Uterus (tissue), 4 donors: ENCODE data around the gene GIMAP1. TPM values are rescaled to one million over a fixed set of nuclear protein-coding genes. Genes with fewer than 3 reads are reported as not detected.

Experiments used
- DNase-seq, 2 donors: peaks; one replicate each; pipeline ENCODE4 v3.0.0-alpha.2; 2019 to 2020
- H3K27ac ChIP-seq, 2 donors: fragments of 200-600 bp; sonication (generic); 1 replicate in 1 of 2; 2 replicates in 1 of 2; pipeline ENCODE4 v1.5.1; 2016 to 2018
- H3K27me3 ChIP-seq, 2 donors: fragments of 200-600 bp; sonication (generic); one replicate each; pipeline ENCODE4 v1.5.1; 2018 to 2019; ENCODE audit warnings: control low read depth in 1 of 2
- H3K36me3 ChIP-seq, 2 donors: fragments of 200-600 bp; sonication (generic); one replicate each; pipeline ENCODE4 v1.5.1; 2019; ENCODE audit warnings: control low read depth in 1 of 2
- H3K4me1 ChIP-seq, 2 donors: fragments of 200-600 bp; sonication (generic); one replicate each; pipeline ENCODE4 v1.5.1; 2018 to 2019; ENCODE audit warnings: control low read depth in 1 of 2
- H3K4me3 ChIP-seq, 2 donors: fragments of 200-600 bp; sonication (generic); 1 replicate in 1 of 2; 2 replicates in 1 of 2; pipeline ENCODE4 v1.5.1; 2018 to 2019; ENCODE audit warnings: mild to moderate bottlenecking in 1 of 2
- H3K9me3 ChIP-seq, 2 donors: fragments of 200-600 bp; sonication (generic); one replicate each; pipeline ENCODE4 v1.5.1; 2019; ENCODE audit warnings: control low read depth in 1 of 2
- POLR2A ChIP-seq, 2 donors: fragments of 450-650 bp; IDR thresholded peaks; one replicate each; pipeline ENCODE4 v1.6.1; 2016; ENCODE audit warnings: antibody characterized with exemption in 2 of 2, mild to moderate bottlenecking in 1 of 2, moderate library complexity in 1 of 2
- intact Hi-C: fragments of 100-400 bp; cut with DNase I; formaldehyde crosslinking; loops from one replicate; pipeline ENCODE4 v1.15.1; 2023; ENCODE audit warnings: low total_unique reads
- total RNA-seq, 4 donors: library from RNA; depleted of rRNA in 3 of 4; stranded (reverse); fragments of >200 nt in 3 of 4; gene quantifications; one replicate each; pipeline versions ENCODE4 v1.1.0 to v1.2.4, GENCODE V29; 2014 to 2023
- TF ChIP-seq, protein P1 (sequence below), 4 experiments: fragments of 200-600 bp in 2 of 4; fragments of 450-650 bp in 2 of 4; sonication (generic) in 2 of 4; IDR thresholded peaks; one replicate each; pipeline ENCODE4 v1.5.1; 2016 to 2019; ENCODE audit warnings: antibody characterized with exemption in 4 of 4, mild to moderate bottlenecking in 2 of 4, moderate library complexity in 1 of 4
- donor health status: DM: yes; HTN: yes; CAD: no.

Gene GIMAP1
- total RNA-seq, 4 donors from 2014 or later: 4.0 to 19.1 (median 9.9) TPM

DNA sequence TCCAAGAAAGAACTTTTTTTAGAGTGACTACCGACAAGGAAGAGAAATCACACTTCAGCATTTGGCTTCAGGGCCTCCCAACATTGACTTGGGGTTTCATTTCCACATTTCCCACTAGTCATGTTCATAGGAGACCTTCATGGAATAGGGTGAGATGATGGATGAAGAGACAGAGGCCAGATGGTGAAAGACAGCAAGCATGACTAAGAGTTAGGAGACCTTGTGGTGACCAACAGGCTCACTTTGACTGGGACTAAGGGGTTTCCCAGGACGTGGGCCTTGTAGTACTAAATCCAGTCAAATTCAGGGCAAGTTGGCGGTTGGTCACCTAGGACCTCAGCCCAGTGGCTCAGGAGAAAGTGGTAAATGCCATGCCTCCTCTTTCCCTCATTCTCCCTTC lies 17.8 kb downstream of the GIMAP1 start:
- no peak for DNase-seq
- Histone ChIP-seq H3K4me3 (no peak overlapping the region), H3K4me1 (no peaks in the 10 kb centered on the region), H3K27ac (no peak overlapping the region), H3K36me3 (no peaks in the 10 kb centered on the region), H3K27me3 (no peaks in the 10 kb centered on the region), H3K9me3 (no peaks in the 10 kb centered on the region)
- intact Hi-C loops: no loop called here
- TF ChIP-seq POLR2A (IDR thresholded peaks at IDR 0.05): no peak
- TF ChIP-seq, protein P1, sequence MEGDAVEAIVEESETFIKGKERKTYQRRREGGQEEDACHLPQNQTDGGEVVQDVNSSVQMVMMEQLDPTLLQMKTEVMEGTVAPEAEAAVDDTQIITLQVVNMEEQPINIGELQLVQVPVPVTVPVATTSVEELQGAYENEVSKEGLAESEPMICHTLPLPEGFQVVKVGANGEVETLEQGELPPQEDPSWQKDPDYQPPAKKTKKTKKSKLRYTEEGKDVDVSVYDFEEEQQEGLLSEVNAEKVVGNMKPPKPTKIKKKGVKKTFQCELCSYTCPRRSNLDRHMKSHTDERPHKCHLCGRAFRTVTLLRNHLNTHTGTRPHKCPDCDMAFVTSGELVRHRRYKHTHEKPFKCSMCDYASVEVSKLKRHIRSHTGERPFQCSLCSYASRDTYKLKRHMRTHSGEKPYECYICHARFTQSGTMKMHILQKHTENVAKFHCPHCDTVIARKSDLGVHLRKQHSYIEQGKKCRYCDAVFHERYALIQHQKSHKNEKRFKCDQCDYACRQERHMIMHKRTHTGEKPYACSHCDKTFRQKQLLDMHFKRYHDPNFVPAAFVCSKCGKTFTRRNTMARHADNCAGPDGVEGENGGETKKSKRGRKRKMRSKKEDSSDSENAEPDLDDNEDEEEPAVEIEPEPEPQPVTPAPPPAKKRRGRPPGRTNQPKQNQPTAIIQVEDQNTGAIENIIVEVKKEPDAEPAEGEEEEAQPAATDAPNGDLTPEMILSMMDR (IDR thresholded peaks at IDR 0.05): no peak

DNA sequence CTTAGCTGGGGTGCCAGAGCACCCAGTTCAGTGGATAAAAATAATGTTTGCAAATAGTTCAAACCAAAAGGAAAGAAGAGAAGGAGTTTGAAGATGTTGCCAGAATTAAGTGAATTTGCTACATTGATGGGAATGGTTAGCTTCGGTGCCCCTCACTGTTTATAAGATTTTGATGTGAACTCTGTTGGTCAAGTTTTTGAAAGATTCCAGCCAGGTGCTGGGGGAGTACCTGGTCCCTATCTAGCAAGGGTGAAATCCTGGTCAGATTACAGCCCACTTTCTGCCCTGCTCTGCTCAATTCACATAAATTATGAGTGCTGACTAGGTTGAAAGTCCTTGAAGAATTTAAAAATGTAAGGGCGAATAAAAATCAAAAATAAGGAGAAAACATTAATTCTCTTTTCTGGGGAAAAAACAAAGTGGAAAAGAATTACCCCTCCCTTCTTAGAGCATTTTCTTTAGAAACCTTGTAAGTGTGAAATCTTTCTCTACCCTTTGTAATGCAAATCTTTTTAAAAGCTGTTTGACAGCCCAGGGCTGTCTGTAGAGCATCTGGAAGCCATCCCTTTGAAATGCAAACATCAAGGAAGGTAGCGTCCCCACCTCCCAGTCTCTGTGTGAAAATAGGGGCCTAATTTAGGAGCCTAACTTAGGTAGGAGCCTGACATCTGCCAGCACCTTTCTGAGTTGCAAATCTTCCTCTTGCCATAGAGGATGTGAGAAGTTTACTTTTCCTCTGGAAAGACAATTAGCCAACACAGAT lies 19.4 kb downstream of the GIMAP1 start:
- no peak for DNase-seq
- TF ChIP-seq, protein P1 (IDR thresholded peaks at IDR 0.05): no peak
- no peak for TF ChIP-seq POLR2A (IDR thresholded peaks at IDR 0.05)
- intact Hi-C loops: no loop called here
- Histone ChIP-seq H3K4me1 (no peaks in the 10 kb centered on the region), H3K36me3 (no peaks in the 10 kb centered on the region), H3K27me3 (no peaks in the 10 kb centered on the region), H3K27ac (peak overlapping the region in 1 of 2 donors; percentile 72), H3K9me3 (no peaks in the 10 kb centered on the region), H3K4me3 (no peak overlapping the region)

DNA sequence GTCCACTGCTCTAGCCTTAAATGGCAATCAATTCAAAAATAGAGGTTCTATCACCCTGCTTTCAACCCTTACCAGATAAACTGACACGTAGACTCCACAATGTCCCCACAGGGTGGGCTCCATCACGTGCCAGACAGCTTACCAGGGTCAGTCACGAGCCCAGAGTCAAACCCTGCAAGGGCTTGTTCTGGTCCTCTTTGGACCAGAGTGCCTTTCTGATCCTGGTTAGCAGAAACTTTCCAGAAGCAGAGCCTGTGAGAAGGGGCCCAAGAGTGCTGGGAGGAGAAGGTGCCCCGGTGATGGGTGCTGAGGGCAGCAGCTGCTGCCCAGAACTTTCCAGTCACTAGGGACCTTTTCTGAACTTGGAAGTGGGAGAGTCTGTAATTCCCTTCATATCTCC lies 20.5 kb downstream of the GIMAP1 start:
- Histone ChIP-seq H3K4me1 (no peaks in the 10 kb centered on the region), H3K36me3 (no peaks in the 10 kb centered on the region), H3K27ac (peak overlapping the region; percentile 69 to 72), H3K27me3 (no peaks in the 10 kb centered on the region), H3K4me3 (peak overlapping the region; percentile 16 to 31), H3K9me3 (no peaks in the 10 kb centered on the region)
- intact Hi-C loops: no loop called here
- no peak for TF ChIP-seq POLR2A (IDR thresholded peaks at IDR 0.05)
- TF ChIP-seq, protein P1 (IDR thresholded peaks at IDR 0.05): no peak
- no peak for DNase-seq

DNA sequence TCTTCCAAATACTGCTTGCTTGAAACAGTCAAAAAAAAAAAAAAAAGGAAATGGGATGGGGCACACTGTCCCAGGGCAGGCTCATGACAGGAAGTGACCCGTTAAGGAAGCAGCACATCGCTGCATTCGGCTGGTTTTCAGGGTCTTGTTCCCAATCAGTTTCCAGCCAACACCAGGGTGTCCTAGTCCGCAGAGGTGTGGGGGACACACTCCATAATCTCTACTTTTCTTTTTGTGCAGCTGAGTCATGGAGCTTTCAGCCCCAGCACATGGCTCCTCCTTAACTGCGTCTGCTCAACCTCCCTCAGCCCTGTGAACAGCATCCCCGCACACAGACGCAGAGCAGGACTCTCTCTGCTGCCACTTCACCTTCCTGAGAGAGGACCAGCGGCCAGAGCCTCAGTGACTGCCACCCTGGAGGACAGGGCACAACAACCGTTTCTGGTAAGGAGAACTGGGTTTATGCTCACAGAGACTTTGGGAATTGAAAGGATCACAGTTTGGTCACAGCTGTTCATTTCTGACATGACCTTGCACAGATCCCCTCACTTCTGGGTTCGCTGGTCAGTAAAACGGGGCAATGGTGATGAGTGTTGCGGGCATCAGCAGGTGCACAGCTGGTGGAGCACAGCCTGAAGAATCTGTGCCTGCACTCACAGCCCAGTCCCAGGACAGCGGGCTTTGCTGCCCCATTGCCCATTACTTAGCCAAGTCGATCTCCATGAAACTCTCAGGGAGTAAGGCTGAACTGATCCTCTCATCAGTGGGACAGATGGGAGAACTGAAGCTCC lies 21.0 kb downstream of the GIMAP1 start, which contains the start of gene GIMAP5:
GIMAP5 (plus strand) TSS at position 154 of the 791 bp plus-strand sequence. CDS start 3,467 bp downstream, outside the sequence.
- peak within 1 kb of the TSS; percentile 69 to 72 for H3K27ac ChIP-seq
- H3K27me3 ChIP-seq: no peaks in the 10 kb centered on the region
- H3K4me3 ChIP-seq: peak within 1 kb of the TSS; percentile 16 to 31
- no peaks in the 10 kb centered on the region for H3K9me3 ChIP-seq
- intact Hi-C loops: no loop called here
- DNase-seq: no peak
- H3K36me3 ChIP-seq: no peaks in the 10 kb centered on the region
- H3K4me1 ChIP-seq: no peaks in the 10 kb centered on the region
- TF ChIP-seq POLR2A (IDR thresholded peaks at IDR 0.05): peak in 1 of 2 donors; percentile 51
- TF ChIP-seq, protein P1 (IDR thresholded peaks at IDR 0.05): no peak

DNA sequence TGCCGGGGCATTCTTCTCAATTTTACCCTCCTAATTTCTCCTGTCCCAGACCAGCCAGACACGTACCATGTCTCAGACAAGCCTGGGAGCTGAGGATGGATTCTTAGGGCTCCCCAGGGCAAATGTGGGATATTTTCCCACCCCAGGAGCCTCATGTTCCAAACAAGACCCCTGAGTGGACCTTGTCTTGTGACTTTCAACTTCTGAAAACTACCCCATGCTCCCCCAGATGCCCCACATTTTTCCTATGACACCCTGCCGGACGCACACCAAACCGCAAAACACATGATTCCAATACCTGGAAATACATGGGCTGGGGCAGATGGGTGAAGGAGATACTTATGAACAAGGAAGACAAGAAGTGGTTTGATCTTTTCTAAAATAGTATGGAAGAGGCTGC lies 21.7 kb downstream of the GIMAP1 start:
- no peaks in the 10 kb centered on the region for H3K27me3 ChIP-seq
- no peaks in the 10 kb centered on the region for H3K9me3 ChIP-seq
- H3K27ac ChIP-seq: peak overlapping the region; percentile 69 to 72
- H3K4me3 ChIP-seq: peak overlapping the region; percentile 16 to 31
- intact Hi-C loops: no loop called here
- TF ChIP-seq POLR2A (IDR thresholded peaks at IDR 0.05): no peak
- TF ChIP-seq, protein P1 (IDR thresholded peaks at IDR 0.05): no peak
- no peaks in the 10 kb centered on the region for H3K36me3 ChIP-seq
- no peaks in the 10 kb centered on the region for H3K4me1 ChIP-seq
- DNase-seq: no peak
